ENCODE results near the gene ACE.

The ACE gene

GRCh38 chr17:63487014-63487339 lies 10.1 kb downstream of the ACE start:
- in situ Hi-C loops (cut with HindIII; ENCODE audit: low sequenced_read_pairs): no loop called here

GRCh38 chr17:63488851-63489250 lies 12.0 kb downstream of the ACE start:
- in situ Hi-C loops (cut with HindIII; ENCODE audit: low sequenced_read_pairs): no loop called here

GRCh38 chr17:63489291-63489690 lies 12.4 kb downstream of the ACE start:
- in situ Hi-C loops (cut with HindIII; ENCODE audit: low sequenced_read_pairs): no loop called here

GRCh38 chr17:63490329-63490728 lies 13.5 kb downstream of the ACE start:
- in situ Hi-C loops (cut with HindIII; ENCODE audit: low sequenced_read_pairs): loop anchor here (5.0 kb wide), 1 partner anchor 52 kb away; no protein-coding TSS in a partner anchor

GRCh38 chr17:63490858-63491400 lies 14.1 kb downstream of the ACE start:
- in situ Hi-C loops (cut with HindIII; ENCODE audit: low sequenced_read_pairs): loop anchor here (5.0 kb wide), 1 partner anchor 51 kb away; no protein-coding TSS in a partner anchor

GRCh38 chr17:63491413-63491812 lies 14.6 kb downstream of the ACE start:
- in situ Hi-C loops (cut with HindIII; ENCODE audit: low sequenced_read_pairs): loop anchor here (5.0 kb wide), 1 partner anchor 51 kb away; no protein-coding TSS in a partner anchor

GRCh38 chr17:63491977-63492618 lies 15.2 kb downstream of the ACE start:
- in situ Hi-C loops (cut with HindIII; ENCODE audit: low sequenced_read_pairs): loop anchor here (5.0 kb wide), 1 partner anchor 50 kb away; no protein-coding TSS in a partner anchor

- in situ Hi-C loops (cut with HindIII; ENCODE audit: low sequenced_read_pairs): loop anchor here (5.0 kb wide), 1 partner anchor 49 kb away; no protein-coding TSS in a partner anchor
These were observed 16.1 kb downstream of the ACE start for GRCh38 chr17:63492940-63493339.

GRCh38 chr17:63493411-63493810 lies 16.6 kb downstream of the ACE start:
- in situ Hi-C loops (cut with HindIII; ENCODE audit: low sequenced_read_pairs): loop anchor here (5.0 kb wide), 1 partner anchor 49 kb away; no protein-coding TSS in a partner anchor

- in situ Hi-C loops (cut with HindIII; ENCODE audit: low sequenced_read_pairs): loop anchor here (5.0 kb wide), 1 partner anchor 48 kb away; no protein-coding TSS in a partner anchor
These were observed 17.6 kb downstream of the ACE start for GRCh38 chr17:63494300-63494928.

GRCh38 chr17:63495491-63495890 lies 18.6 kb downstream of the ACE start:
- in situ Hi-C loops (cut with HindIII; ENCODE audit: low sequenced_read_pairs): no loop called here

GRCh38 chr17:63496177-63496576 lies 19.3 kb downstream of the ACE start:
- in situ Hi-C loops (cut with HindIII; ENCODE audit: low sequenced_read_pairs): no loop called here

GRCh38 chr17:63496663-63497400 lies 20.0 kb downstream of the ACE start:
- in situ Hi-C loops (cut with HindIII; ENCODE audit: low sequenced_read_pairs): no loop called here

- in situ Hi-C loops (cut with HindIII; ENCODE audit: low sequenced_read_pairs): no loop called here
These were observed 21.0 kb downstream of the ACE start for GRCh38 chr17:63497708-63498483.

- in situ Hi-C loops (cut with HindIII; ENCODE audit: low sequenced_read_pairs): no loop called here
These were observed 21.9 kb downstream of the ACE start for GRCh38 chr17:63498626-63499195.

GRCh38 chr17:63500543-63501390 lies 23.9 kb downstream of the ACE start:
- in situ Hi-C loops (cut with HindIII; ENCODE audit: low sequenced_read_pairs): no loop called here

GRCh38 chr17:63503341-63503705 lies 26.5 kb downstream of the ACE start:
- in situ Hi-C loops (cut with HindIII; ENCODE audit: low sequenced_read_pairs): no loop called here

- in situ Hi-C loops (cut with HindIII; ENCODE audit: low sequenced_read_pairs): no loop called here
These were observed 27.4 kb downstream of the ACE start for GRCh38 chr17:63504261-63504660.

- in situ Hi-C loops (cut with HindIII; ENCODE audit: low sequenced_read_pairs): no loop called here
These were observed 28.5 kb downstream of the ACE start for GRCh38 chr17:63505341-63505740.

All from endothelial cell of hepatic sinusoid (primary cell).